ENCODE measurements around the gene NOX4.
A peak's percentile ranks its signal among the peaks of the same experiment; 100 is the strongest.
"Not testable (repeated sequence)": the region's sequence is repeated elsewhere in the genome, so short reads cannot be mapped to it uniquely, and the experiment has no call there.

Gene NOX4

GRCh38 chr11:89457190-89457589 is 34.0 kb downstream of the NOX4 start:
- DNase-seq, result no peak

- DNase-seq, result no peak
These were observed 34.5 kb downstream of the NOX4 start for GRCh38 chr11:89456681-89457080.

GRCh38 chr11:89452780-89453179 is 38.4 kb downstream of the NOX4 start:
- DNase-seq, result no peak

- DNase-seq, result no peak
These were observed 43.3 kb downstream of the NOX4 start for GRCh38 chr11:89447845-89448244.

GRCh38 chr11:89443361-89444322 is 47.5 kb downstream of the NOX4 start:
- no peak for DNase-seq

- no peak for DNase-seq
These were observed 48.4 kb downstream of the NOX4 start for GRCh38 chr11:89442801-89443200.

GRCh38 chr11:89441606-89442005 is 49.6 kb downstream of the NOX4 start:
- no peak for DNase-seq

- no peak for DNase-seq
These were observed 53.9 kb downstream of the NOX4 start for GRCh38 chr11:89437317-89437716.

GRCh38 chr11:89436071-89436470 is 55.1 kb downstream of the NOX4 start:
- no peak for DNase-seq

- DNase-seq, result no peak
These were observed 57.9 kb downstream of the NOX4 start for GRCh38 chr11:89433278-89433677.

- not testable (repeated sequence) for DNase-seq
These were observed 59.0 kb downstream of the NOX4 start for GRCh38 chr11:89432182-89432581.

- not testable (repeated sequence) for DNase-seq
These were observed 64.7 kb downstream of the NOX4 start for GRCh38 chr11:89426501-89426900.

GRCh38 chr11:89421718-89422117 is 69.5 kb downstream of the NOX4 start:
- DNase-seq, result no peak

- no peak for DNase-seq
These were observed 70.2 kb downstream of the NOX4 start for GRCh38 chr11:89420981-89421380.

GRCh38 chr11:89416961-89417360 is 74.2 kb downstream of the NOX4 start:
- DNase-seq, result no peak

- not testable (repeated sequence) for DNase-seq
These were observed 80.1 kb downstream of the NOX4 start for GRCh38 chr11:89411112-89411511.

GRCh38 chr11:89410666-89411065 is 80.5 kb downstream of the NOX4 start:
- DNase-seq, result not testable (repeated sequence)

- DNase-seq, result not testable (repeated sequence)
These were observed 82.7 kb downstream of the NOX4 start for GRCh38 chr11:89408441-89408840.

- DNase-seq, result peak; percentile 3
These were observed 85.5 kb downstream of the NOX4 start for GRCh38 chr11:89405629-89406028.

- DNase-seq, result not testable (repeated sequence)
These were observed 99.5 kb downstream of the NOX4 start for GRCh38 chr11:89391654-89392053.

GRCh38 chr11:89387501-89387900 is 103.7 kb downstream of the NOX4 start:
- not testable (repeated sequence) for DNase-seq

GRCh38 chr11:89382986-89383385 is 108.2 kb downstream of the NOX4 start:
- DNase-seq, result not testable (repeated sequence)

- no peak for DNase-seq
These were observed 110.1 kb downstream of the NOX4 start for GRCh38 chr11:89381094-89381493.

- DNase-seq, result not testable (repeated sequence)
These were observed 111.0 kb downstream of the NOX4 start for GRCh38 chr11:89379976-89380771.
